Measurements from ENCODE around the gene MBD3L3. TPM values are rescaled to one million over a fixed set of nuclear protein-coding genes. Genes with fewer than 3 reads are reported as not detected.

MBD3L3 gene
- polyA plus RNA-seq, 1 donor from 2014 or later, result not detected

- H3F3A ChIP-seq (ENCODE audit: insufficient read depth, low read length, poor library complexity, severe bottlenecking), result no peaks in the 10 kb centered on the region
- H3K4me2 ChIP-seq (ENCODE audit: low read length), result no peak overlapping the region
- H3K4me3 ChIP-seq (ENCODE audit: low read length), result no peak overlapping the region
- TF ChIP-seq POLR2AphosphoS5 (IDR thresholded peaks at IDR 0.05), result no peak
- TF ChIP-seq MXI1 (conservative IDR thresholded peaks at IDR 0.05; ENCODE audit: poor library complexity, severe bottlenecking), result no peak
- TF ChIP-seq, protein P1, sequence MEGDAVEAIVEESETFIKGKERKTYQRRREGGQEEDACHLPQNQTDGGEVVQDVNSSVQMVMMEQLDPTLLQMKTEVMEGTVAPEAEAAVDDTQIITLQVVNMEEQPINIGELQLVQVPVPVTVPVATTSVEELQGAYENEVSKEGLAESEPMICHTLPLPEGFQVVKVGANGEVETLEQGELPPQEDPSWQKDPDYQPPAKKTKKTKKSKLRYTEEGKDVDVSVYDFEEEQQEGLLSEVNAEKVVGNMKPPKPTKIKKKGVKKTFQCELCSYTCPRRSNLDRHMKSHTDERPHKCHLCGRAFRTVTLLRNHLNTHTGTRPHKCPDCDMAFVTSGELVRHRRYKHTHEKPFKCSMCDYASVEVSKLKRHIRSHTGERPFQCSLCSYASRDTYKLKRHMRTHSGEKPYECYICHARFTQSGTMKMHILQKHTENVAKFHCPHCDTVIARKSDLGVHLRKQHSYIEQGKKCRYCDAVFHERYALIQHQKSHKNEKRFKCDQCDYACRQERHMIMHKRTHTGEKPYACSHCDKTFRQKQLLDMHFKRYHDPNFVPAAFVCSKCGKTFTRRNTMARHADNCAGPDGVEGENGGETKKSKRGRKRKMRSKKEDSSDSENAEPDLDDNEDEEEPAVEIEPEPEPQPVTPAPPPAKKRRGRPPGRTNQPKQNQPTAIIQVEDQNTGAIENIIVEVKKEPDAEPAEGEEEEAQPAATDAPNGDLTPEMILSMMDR (IDR thresholded peaks at IDR 0.05; ENCODE audit: poor library complexity, severe bottlenecking), result no peak
- TF ChIP-seq RAD21 (conservative IDR thresholded peaks at IDR 0.05), result no peak
- TF ChIP-seq TAF1 (IDR thresholded peaks at IDR 0.05; ENCODE audit: low read depth), result no peak
- TF ChIP-seq SMC3 (conservative IDR thresholded peaks at IDR 0.05; ENCODE audit: poor library complexity), result no peak
- no peak for TF ChIP-seq REST (IDR thresholded peaks at IDR 0.05; ENCODE audit: borderline replicate concordance)
- no peak for TF ChIP-seq EZH2 (IDR thresholded peaks at IDR 0.05; ENCODE audit: borderline replicate concordance, insufficient read depth, low read length, poor library complexity, severe bottlenecking)
- no peak for TF ChIP-seq EP300 (conservative IDR thresholded peaks at IDR 0.05; ENCODE audit: poor library complexity, severe bottlenecking)
- no peaks in the 10 kb centered on the region for H3K9me2 ChIP-seq (ENCODE audit: insufficient read depth, low read length)
- no peaks in the 10 kb centered on the region for H3K79me2 ChIP-seq (replicated peaks; ENCODE audit: insufficient read depth, low read length)
- no peak overlapping the region for H3K9ac ChIP-seq (ENCODE audit: low read length)
- H3K27me3 ChIP-seq (ENCODE audit: insufficient read depth, low read depth, low read length), result no peaks in the 10 kb centered on the region
- H4K20me1 ChIP-seq (ENCODE audit: insufficient read depth), result no peaks in the 10 kb centered on the region
- H2AFZ ChIP-seq (ENCODE audit: low read depth, low read length), result no peak overlapping the region
- no peak overlapping the region for H3K27ac ChIP-seq (ENCODE audit: low read length)
- H3K9me3 ChIP-seq (ENCODE audit: low read length), result peaks cover 14% of the 10 kb centered on the region
- H3K36me3 ChIP-seq (ENCODE audit: insufficient read depth, low read length), result peaks cover 26% of the 10 kb centered on the region
Observed at GRCh38 chr19:7088999-7089398, 30.5 kb upstream of the MBD3L3 start.

DNA sequence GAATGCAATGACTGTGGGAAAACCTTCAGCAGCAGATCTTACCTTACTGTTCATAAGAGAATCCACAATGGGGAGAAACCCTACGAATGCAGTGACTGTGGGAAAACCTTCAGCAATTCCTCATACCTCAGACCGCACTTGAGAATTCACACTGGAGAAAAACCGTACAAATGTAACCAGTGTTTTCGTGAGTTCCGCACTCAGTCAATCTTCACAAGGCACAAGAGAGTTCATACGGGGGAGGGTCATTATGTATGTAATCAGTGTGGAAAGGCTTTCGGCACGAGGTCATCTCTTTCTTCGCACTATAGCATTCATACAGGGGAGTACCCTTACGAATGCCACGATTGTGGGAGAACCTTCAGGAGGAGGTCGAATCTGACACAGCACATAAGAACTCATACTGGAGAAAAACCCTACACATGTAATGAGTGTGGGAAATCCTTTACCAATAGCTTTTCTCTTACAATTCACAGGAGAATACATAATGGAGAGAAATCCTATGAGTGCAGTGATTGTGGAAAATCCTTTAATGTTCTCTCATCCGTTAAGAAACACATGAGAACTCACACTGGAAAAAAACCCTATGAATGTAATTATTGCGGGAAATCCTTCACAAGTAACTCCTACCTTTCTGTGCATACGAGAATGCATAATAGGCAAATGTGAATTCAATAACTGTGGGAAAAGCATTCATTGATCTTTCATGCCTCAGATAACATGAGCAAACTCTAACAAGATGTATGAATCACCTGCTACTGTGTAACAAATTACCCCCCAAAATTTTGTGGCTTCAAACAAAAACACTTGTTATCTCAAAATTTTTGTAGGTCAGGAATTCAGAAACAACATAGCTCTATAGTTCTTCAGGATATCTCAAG lies 24.8 kb upstream of the MBD3L3 start:
- no peaks in the 10 kb centered on the region for H3F3A ChIP-seq (ENCODE audit: insufficient read depth, low read length, poor library complexity, severe bottlenecking)
- no peaks in the 10 kb centered on the region for H4K20me1 ChIP-seq (ENCODE audit: insufficient read depth)
- H3K4me3 ChIP-seq (ENCODE audit: low read length), result no peak overlapping the region
- H3K9me3 ChIP-seq (ENCODE audit: low read length), result peaks cover 52% of the 10 kb centered on the region
- no peak overlapping the region for H3K4me2 ChIP-seq (ENCODE audit: low read length)
- no peak overlapping the region for H2AFZ ChIP-seq (ENCODE audit: low read depth, low read length)
- TF ChIP-seq TAF1 (IDR thresholded peaks at IDR 0.05; ENCODE audit: low read depth) (no peak), POLR2AphosphoS5 (IDR thresholded peaks at IDR 0.05) (no peak), MXI1 (conservative IDR thresholded peaks at IDR 0.05; ENCODE audit: poor library complexity, severe bottlenecking) (no peak), REST (IDR thresholded peaks at IDR 0.05; ENCODE audit: borderline replicate concordance) (no peak), RAD21 (conservative IDR thresholded peaks at IDR 0.05) (no peak), EZH2 (IDR thresholded peaks at IDR 0.05; ENCODE audit: borderline replicate concordance, insufficient read depth, low read length, poor library complexity, severe bottlenecking) (no peak), EP300 (conservative IDR thresholded peaks at IDR 0.05; ENCODE audit: poor library complexity, severe bottlenecking) (no peak), SMC3 (conservative IDR thresholded peaks at IDR 0.05; ENCODE audit: poor library complexity) (no peak)
- TF ChIP-seq, protein P1 (IDR thresholded peaks at IDR 0.05; ENCODE audit: poor library complexity, severe bottlenecking), result no peak
- H3K36me3 ChIP-seq (ENCODE audit: insufficient read depth, low read length), result peaks cover 59% of the 10 kb centered on the region
- H3K9ac ChIP-seq (ENCODE audit: low read length), result no peak overlapping the region
- H3K9me2 ChIP-seq (ENCODE audit: insufficient read depth, low read length), result no peaks in the 10 kb centered on the region
- H3K27me3 ChIP-seq (ENCODE audit: insufficient read depth, low read depth, low read length), result no peaks in the 10 kb centered on the region
- no peak overlapping the region for H3K27ac ChIP-seq (ENCODE audit: low read length)
- no peaks in the 10 kb centered on the region for H3K79me2 ChIP-seq (replicated peaks; ENCODE audit: insufficient read depth, low read length)

Data from neural cell (in vitro differentiated cells).